CD1c-positive myeloid dendritic cell (primary cell): Measurements from ENCODE around the gene KRTAP4-9.
"Not testable (repeated sequence)": the region's sequence is repeated elsewhere in the genome, so short reads cannot be mapped to it uniquely, and the experiment has no call there.

ENCODE experiments used
- DNase-seq: peaks from one replicate; pipeline ENCODE4 v3.0.0-alpha.2; 2016; ENCODE audit errors: extremely low spot score

Gene KRTAP4-9

GRCh38 chr17:41105347-41105746 lies at the start of gene KRTAP4-9:
Gene KRTAP4-9 (plus strand): TSS chr17:41105389. CDS start chr17:41105389, 0 bp downstream.
- DNase-seq, result not testable (repeated sequence)

- DNase-seq, result no peak
Measured at GRCh38 chr17:41057547-41057946, 47.6 kb upstream of the KRTAP4-9 start.

GRCh38 chr17:41058741-41059140 lies 46.4 kb upstream of the KRTAP4-9 start:
- DNase-seq, result no peak

- DNase-seq, result not testable (repeated sequence)
Measured at GRCh38 chr17:41059276-41060051, 45.7 kb upstream of the KRTAP4-9 start.

- DNase-seq, result no peak
Measured at GRCh38 chr17:41060052-41060604, 45.1 kb upstream of the KRTAP4-9 start, which contains the start of gene KRTAP2-3. Gene KRTAP2-3 (minus strand): TSS chr17:41060114. CDS start chr17:41060050, 64 bp downstream.

GRCh38 chr17:41061964-41062363 lies 43.2 kb upstream of the KRTAP4-9 start:
- DNase-seq, result no peak

- DNase-seq, result no peak
Measured at GRCh38 chr17:41063449-41063848, 41.7 kb upstream of the KRTAP4-9 start.

GRCh38 chr17:41064301-41064700 lies 40.9 kb upstream of the KRTAP4-9 start:
- DNase-seq, result no peak

- not testable (repeated sequence) for DNase-seq
Measured at GRCh38 chr17:41065016-41065689, 40.0 kb upstream of the KRTAP4-9 start.

GRCh38 chr17:41065829-41066624 lies 39.2 kb upstream of the KRTAP4-9 start, which contains the start of gene KRTAP2-4:
Gene KRTAP2-4 (minus strand): TSS chr17:41065879. CDS start chr17:41065845, 34 bp downstream.
- no peak for DNase-seq

GRCh38 chr17:41067281-41067680 lies 37.9 kb upstream of the KRTAP4-9 start:
- DNase-seq, result no peak

GRCh38 chr17:41069031-41069430 lies 36.2 kb upstream of the KRTAP4-9 start:
- DNase-seq, result no peak

- DNase-seq, result no peak
Measured at GRCh38 chr17:41071606-41072360, 33.4 kb upstream of the KRTAP4-9 start.

- no peak for DNase-seq
Measured at GRCh38 chr17:41073676-41074075, 31.5 kb upstream of the KRTAP4-9 start.

GRCh38 chr17:41076788-41077187 lies 28.4 kb upstream of the KRTAP4-9 start:
- DNase-seq, result no peak

GRCh38 chr17:41082626-41083025 lies 22.6 kb upstream of the KRTAP4-9 start:
- no peak for DNase-seq

- not testable (repeated sequence) for DNase-seq
Measured at GRCh38 chr17:41083427-41083826, 21.8 kb upstream of the KRTAP4-9 start.

- not testable (repeated sequence) for DNase-seq
Measured at GRCh38 chr17:41084100-41084856, 20.9 kb upstream of the KRTAP4-9 start, which contains the start of gene KRTAP4-7. Gene KRTAP4-7 (plus strand): TSS chr17:41084150. CDS start chr17:41084207, 57 bp downstream.

GRCh38 chr17:41088760-41089352 lies 16.3 kb upstream of the KRTAP4-9 start:
- DNase-seq, result not testable (repeated sequence)

GRCh38 chr17:41096055-41096454 lies 9.1 kb upstream of the KRTAP4-9 start:
- no peak for DNase-seq
